Stimulated activated CD4-positive, alpha-beta T cell treated with anti-CD3 and anti-CD28 coated beads, Interleukin-12 subunit alpha, Interleukin-12 subunit beta, amount 100 ng/mL, for 24 hours (primary cell): ENCODE results near the gene OGFOD1.
A peak's percentile ranks its signal among the peaks of the same experiment; 100 is the strongest.

Experiments used
- DNase-seq, 2 experiments: peaks; one replicate each; pipeline ENCODE4 v3.0.0-alpha.2; 2020; ENCODE audit warnings: low read depth in 2 of 2

Gene OGFOD1

DNA sequence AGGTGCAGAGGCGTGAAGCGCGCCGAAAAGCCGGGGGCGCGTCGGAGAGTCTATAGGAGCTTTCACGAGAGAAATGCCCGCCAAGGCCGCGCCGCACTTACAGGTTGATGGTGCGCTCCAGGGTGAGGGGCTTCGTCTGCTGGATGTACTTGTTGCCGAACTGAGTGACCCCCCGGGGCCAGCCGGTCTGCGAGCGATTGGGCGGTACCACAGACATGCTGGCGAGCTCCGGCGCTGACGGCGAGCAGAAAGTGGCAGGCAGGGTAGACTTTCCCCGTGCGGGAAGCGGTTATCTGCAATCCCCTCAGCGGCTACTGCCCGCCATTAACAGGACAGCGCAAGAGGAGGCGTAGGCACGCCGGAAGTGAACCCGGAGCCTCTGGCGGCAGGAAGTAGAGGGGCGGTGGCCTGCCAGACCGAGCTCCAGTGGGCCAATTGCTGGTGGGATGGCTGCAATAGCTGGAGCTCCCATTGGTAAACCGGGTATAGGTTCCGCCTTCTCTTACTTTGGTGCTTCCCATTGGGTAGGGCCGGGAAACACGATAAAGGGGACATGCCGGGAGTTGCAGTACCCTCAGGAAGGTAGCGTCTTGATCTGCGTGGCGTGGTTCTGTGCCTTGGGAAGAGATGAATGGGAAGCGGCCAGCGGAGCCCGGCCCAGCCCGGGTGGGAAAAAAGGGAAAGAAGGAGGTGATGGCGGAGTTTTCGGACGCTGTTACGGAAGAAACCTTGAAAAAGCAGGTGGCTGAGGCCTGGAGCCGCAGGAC is at the start of gene OGFOD1, which contains the start of gene NUDT21:
TSS of gene OGFOD1 (plus strand) at position 569 of the 767 bp plus-strand sequence. CDS start at position 628, 59 bp downstream.
TSS of gene NUDT21 (minus strand) at position 347 of the 767 bp plus-strand sequence. CDS start at position 217, 130 bp downstream.
- peak; percentile 83 for DNase-seq

GRCh38 chr16:56405977-56406672 is 45.2 kb upstream of the OGFOD1 start:
- DNase-seq = no peak

GRCh38 chr16:56408379-56409098 is 42.8 kb upstream of the OGFOD1 start:
- no peak for DNase-seq

- no peak for DNase-seq
Observed at GRCh38 chr16:56409195-56409594, 42.2 kb upstream of the OGFOD1 start.

- DNase-seq = no peak
Observed at GRCh38 chr16:56411123-56411522, 40.2 kb upstream of the OGFOD1 start.

DNA sequence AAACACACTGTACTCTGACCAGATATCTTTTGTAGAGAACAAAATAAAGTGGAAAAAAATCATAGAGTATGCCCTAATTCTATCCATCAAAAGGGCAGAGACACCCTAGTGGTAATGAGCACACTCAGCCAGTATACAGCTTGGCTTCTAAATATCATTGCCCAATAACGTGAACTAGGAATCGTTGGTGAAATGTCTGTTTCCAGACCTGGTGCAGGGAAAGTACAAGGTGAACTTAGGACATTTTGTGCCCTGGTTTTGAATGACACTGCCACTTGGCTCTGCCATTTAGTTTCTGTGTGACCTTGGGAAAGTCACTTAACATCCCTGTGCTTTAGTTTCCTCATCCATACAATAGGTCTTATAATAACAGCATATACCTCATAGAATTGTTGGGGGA is 39.7 kb upstream of the OGFOD1 start:
- DNase-seq = no peak

DNA sequence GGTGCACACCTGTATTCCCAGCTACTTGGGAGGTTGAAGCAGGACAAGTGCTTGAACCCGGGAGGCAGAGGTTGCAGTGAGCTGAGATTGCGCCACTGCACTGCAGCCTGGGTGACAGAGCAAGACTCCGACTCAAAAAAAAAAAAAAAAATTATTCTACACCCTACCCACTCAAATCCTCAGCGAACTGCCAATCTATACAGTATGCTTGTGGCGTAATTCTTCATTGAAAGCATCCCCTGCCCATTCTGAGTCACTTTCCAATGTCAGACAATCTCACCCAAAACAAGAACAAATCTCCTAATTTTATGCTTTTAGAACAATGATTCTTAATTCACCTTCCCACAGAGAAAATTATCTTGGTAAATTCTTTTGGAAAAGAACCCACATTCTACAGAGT is 38.0 kb upstream of the OGFOD1 start:
- DNase-seq = no peak

DNA sequence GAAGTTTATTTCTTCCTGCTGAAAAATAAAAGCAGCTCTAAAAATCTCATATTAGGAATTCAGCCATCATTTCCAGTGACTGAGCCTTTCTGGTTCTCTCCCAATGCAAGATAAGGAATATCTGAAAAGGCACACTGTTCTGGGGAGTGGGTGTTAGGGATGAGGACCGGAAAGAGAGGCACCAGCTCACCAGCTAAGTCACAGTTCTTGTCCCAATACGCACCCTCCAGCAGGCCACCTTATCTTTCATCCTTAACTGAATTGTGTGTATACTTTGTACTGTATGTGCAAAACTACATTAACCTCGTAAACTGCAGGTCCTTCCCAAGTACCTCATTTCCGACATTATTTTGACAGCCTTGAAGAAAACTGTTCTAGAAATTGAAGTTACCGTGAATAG is 37.0 kb upstream of the OGFOD1 start:
- no peak for DNase-seq

GRCh38 chr16:56415875-56416274 is 35.5 kb upstream of the OGFOD1 start:
- no peak for DNase-seq

DNA sequence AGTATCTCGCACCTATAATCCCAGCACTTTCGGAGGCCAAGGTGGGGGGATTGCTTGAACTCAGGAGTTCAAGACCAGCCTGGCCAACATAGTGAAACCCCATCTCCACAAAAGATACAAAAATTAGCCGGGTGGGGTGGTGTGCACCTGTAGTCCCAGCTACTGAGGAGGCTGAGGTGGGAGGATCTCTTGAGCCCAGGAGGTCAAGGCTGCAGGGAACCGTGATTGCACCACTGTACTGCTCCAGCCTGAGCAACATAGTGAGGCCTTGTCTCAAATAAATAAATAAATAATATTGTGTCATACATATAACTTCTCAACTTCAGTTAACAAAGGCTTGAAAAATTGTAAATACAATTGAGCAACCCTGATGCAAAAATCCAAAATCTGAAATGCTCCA is 34.2 kb upstream of the OGFOD1 start:
- DNase-seq = no peak

- DNase-seq = no peak
Observed at GRCh38 chr16:56419740-56420548, 31.4 kb upstream of the OGFOD1 start.

- no peak for DNase-seq
Observed at GRCh38 chr16:56420613-56421012, 30.7 kb upstream of the OGFOD1 start.

- DNase-seq = no peak
Observed at GRCh38 chr16:56421313-56421712, 30.0 kb upstream of the OGFOD1 start.

DNA sequence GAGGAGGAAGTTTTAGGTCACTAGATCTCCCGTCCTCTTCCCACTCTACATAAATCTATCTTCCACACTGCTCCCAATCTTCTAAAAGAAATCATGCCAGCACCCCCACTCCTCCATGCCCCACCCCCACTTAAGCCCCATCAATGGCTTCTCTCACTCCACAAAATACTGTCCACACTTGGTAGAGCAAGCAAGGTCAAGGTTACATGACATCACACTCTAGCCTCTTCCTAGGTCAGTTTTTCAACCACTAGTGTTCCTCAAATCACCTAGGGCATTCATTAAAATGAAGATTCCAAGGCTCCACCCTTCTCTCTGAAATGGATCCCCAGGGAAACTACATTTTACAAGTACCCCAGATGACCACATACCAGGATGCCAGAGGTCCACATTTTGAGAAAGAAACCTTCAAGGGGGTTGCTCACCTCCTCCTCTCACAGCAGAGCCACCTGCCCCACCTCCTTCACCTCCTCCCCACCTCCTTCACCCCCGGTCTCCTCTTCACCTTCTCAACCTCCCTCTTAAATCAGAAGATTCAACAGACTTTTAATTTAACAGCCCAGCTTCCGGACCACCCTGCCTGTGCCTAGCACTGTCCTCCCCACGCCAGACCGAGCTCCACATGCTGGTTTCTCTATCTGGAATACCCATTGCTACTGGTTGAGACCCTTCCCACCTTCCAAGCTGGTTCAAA is 29.2 kb upstream of the OGFOD1 start:
- no peak for DNase-seq

DNA sequence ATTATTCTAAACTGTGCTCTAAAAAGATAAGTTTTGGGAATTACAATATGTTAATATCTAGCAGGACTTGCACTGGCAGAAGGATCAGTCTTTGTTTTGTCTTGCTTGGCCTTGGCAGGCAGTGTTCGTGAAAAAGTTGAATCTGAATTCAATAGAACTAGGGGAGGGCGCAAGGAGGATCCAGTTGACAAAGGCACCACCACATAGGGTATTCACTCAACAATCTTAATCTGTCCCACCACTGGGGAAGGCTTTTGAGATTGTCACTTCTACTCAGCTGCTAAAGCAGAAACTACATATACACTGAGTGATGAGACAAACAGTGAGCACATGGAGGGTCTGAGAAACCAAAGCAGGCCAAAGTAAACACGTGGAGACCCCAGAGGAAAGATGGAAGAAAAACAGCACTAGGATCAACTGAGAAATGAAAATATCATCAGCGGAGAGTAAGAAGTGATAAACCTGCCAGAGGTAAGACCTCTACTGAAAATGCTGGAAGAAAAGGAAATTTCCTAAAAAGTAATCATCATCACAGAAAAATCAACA is 28.4 kb upstream of the OGFOD1 start:
- no peak for DNase-seq

GRCh38 chr16:56423584-56424403 is 27.6 kb upstream of the OGFOD1 start:
- DNase-seq = no peak

DNA sequence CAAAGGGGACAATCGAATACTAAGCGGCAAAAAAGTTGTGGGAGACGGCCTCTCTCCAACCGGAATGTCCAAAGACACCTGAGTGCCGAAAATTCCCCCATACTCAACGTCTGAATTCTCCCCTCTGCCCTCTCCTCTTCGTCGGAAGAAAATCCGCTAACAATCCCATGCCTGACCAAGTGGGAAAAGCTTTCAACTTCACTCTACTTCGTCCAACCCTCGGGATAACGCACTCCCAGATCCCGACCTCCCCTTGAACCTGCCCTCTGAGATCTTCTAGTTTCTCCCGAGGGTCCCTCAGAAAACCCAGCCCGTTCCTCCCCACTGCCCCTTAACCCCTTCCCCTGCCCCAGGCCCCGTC is 27.0 kb upstream of the OGFOD1 start:
- no peak for DNase-seq

- peak in 1 of 2 experiments; percentile 15 for DNase-seq
Observed at GRCh38 chr16:56424791-56425438, 26.4 kb upstream of the OGFOD1 start.

GRCh38 chr16:56425439-56425832 is 25.9 kb upstream of the OGFOD1 start, which contains the start of gene AMFR:
AMFR (minus strand) TSS chr16:56425545; CDS start chr16:56425327, 218 bp downstream.
- DNase-seq = peak; percentile 30 to 40
